Measurements from ENCODE around the gene MRPS9. TPM values are rescaled to one million over a fixed set of nuclear protein-coding genes. Genes with fewer than 3 reads are reported as not detected.

Gene MRPS9
- total RNA-seq, 4 donors from 2014 or later: 12.3 to 24.4 (median 20.6) TPM

DNA sequence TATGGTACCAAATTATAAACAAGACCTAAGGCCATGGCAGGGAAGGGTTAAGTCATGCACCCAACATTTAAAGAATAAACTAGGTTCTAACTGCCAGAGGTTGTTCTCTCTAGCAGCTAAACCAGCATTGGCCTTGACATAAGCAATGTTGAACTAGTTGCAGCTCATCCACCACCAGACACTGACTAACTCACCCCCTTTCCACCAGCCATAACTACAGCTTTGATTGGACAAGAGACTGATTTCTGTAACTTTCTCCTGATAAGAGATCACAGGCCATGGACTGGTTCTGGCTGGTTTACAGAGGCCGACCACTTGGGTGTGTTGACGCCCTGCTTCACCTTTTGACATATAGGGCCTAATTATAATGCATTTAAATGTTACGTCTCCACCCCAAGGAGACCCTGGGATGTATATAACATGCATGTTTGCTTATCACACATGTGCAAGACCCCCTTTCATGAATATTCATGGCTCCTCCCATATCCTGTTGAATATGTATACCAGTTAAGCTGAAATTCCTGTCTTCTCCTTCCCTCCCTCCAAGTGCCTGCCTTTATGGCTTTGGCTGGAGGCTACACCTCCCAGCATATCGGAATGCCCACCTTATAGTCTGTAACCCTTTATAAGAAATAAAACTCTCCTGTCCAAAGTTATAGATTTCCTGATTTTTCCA, 75.9 kb downstream of the MRPS9 start:
- Histone ChIP-seq H3K9me3 (no peaks in the 10 kb centered on the region), H3K27ac (no peak overlapping the region), H3K27me3 (no peaks in the 10 kb centered on the region), H3K4me3 (no peak overlapping the region), H3K36me3 (no peaks in the 10 kb centered on the region), H3K4me1 (no peaks in the 10 kb centered on the region)
- TF ChIP-seq POLR2A (IDR thresholded peaks at IDR 0.05): no peak
- TF ChIP-seq, protein P1, sequence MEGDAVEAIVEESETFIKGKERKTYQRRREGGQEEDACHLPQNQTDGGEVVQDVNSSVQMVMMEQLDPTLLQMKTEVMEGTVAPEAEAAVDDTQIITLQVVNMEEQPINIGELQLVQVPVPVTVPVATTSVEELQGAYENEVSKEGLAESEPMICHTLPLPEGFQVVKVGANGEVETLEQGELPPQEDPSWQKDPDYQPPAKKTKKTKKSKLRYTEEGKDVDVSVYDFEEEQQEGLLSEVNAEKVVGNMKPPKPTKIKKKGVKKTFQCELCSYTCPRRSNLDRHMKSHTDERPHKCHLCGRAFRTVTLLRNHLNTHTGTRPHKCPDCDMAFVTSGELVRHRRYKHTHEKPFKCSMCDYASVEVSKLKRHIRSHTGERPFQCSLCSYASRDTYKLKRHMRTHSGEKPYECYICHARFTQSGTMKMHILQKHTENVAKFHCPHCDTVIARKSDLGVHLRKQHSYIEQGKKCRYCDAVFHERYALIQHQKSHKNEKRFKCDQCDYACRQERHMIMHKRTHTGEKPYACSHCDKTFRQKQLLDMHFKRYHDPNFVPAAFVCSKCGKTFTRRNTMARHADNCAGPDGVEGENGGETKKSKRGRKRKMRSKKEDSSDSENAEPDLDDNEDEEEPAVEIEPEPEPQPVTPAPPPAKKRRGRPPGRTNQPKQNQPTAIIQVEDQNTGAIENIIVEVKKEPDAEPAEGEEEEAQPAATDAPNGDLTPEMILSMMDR (IDR thresholded peaks at IDR 0.05): no peak
- intact Hi-C loops (cut with DNase I; ENCODE audit: low total_unique reads): loop anchor here (10.0 kb wide), 1 partner anchor 121 kb away; no protein-coding TSS in a partner anchor
- DNase-seq: no peak

DNA sequence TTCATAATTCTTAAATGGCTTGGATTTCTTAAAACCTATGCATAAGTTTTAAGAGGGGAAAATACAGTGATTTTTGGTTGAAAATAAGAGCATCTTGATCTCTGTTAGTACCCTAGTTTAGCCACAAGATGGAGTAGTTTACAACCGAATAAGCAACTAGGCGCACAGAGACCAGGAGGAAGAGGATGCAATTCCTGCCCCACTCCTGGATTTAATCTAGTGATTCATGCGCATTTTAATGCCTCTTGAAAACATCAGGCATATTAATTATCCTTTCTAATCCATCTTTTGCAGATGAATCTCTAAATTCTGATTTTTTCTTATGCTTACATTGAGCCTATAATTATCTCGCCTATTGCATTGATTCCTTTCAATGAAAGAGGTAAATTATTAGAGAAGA, 76.7 kb downstream of the MRPS9 start:
- DNase-seq: no peak
- Histone ChIP-seq H3K9me3 (no peaks in the 10 kb centered on the region), H3K27ac (no peak overlapping the region), H3K4me3 (no peak overlapping the region), H3K36me3 (no peaks in the 10 kb centered on the region), H3K27me3 (no peaks in the 10 kb centered on the region), H3K4me1 (no peaks in the 10 kb centered on the region)
- TF ChIP-seq, protein P1 (IDR thresholded peaks at IDR 0.05): peak; percentile 52 to 66 (median 53)
- no peak for TF ChIP-seq POLR2A (IDR thresholded peaks at IDR 0.05)
- intact Hi-C loops (cut with DNase I; ENCODE audit: low total_unique reads): loop anchor here (10.0 kb wide), 1 partner anchor 120 kb away; no protein-coding TSS in a partner anchor

DNA sequence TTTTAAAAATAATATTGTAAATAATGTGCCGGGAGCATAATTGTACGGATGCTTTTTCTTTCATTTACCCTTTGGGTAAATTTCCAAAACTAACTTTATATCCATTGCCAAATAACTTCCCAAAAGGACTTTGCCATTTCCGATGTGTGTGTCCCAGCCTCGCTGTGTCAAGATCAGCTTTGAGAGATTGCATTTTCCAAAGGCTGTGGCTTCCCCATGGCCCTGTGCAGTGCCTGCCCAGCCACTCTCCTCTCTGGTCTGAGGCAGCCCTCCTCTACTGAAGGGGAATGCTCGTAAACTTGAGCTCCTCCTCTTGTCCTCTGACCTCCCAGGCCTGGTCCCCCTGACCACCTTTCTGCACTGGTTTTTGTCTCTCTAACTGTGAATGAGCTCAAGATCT, 78.5 kb downstream of the MRPS9 start:
- Histone ChIP-seq H3K27me3 (no peaks in the 10 kb centered on the region), H3K9me3 (no peaks in the 10 kb centered on the region), H3K36me3 (no peaks in the 10 kb centered on the region), H3K4me1 (no peaks in the 10 kb centered on the region), H3K4me3 (no peak overlapping the region), H3K27ac (no peak overlapping the region)
- intact Hi-C loops (cut with DNase I; ENCODE audit: low total_unique reads): loop anchor here (10.0 kb wide), 1 partner anchor 118 kb away; no protein-coding TSS in a partner anchor
- DNase-seq: no peak
- TF ChIP-seq POLR2A (IDR thresholded peaks at IDR 0.05): no peak
- TF ChIP-seq, protein P1 (IDR thresholded peaks at IDR 0.05): no peak

DNA sequence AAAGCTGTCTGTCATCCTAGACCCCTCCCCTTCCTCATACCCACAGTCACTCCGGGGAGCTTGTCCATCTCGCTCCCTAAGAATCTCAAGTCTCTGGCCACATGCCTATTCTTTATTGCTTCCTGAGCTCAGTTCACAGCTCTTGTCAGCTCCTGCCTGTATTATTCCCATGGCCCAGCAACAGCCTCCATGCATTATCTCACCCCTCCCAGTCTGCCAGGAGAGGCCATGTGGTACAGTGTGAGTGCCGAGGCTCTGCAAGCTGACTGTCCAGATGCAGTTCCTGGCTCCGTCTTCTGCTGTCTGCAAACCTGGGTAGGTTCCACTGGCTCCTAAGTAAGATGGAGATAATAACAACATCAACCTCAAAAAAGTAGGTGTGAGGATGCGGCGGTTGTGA, 79.7 kb downstream of the MRPS9 start:
- H3K27ac ChIP-seq: no peak overlapping the region
- no peak for TF ChIP-seq POLR2A (IDR thresholded peaks at IDR 0.05)
- TF ChIP-seq, protein P1 (IDR thresholded peaks at IDR 0.05): no peak
- H3K27me3 ChIP-seq: no peaks in the 10 kb centered on the region
- H3K4me3 ChIP-seq: no peak overlapping the region
- H3K4me1 ChIP-seq: no peaks in the 10 kb centered on the region
- intact Hi-C loops (cut with DNase I; ENCODE audit: low total_unique reads): loop anchor here (10.0 kb wide), 1 partner anchor 117 kb away; no protein-coding TSS in a partner anchor
- no peaks in the 10 kb centered on the region for H3K9me3 ChIP-seq
- no peak for DNase-seq
- H3K36me3 ChIP-seq: no peaks in the 10 kb centered on the region

DNA sequence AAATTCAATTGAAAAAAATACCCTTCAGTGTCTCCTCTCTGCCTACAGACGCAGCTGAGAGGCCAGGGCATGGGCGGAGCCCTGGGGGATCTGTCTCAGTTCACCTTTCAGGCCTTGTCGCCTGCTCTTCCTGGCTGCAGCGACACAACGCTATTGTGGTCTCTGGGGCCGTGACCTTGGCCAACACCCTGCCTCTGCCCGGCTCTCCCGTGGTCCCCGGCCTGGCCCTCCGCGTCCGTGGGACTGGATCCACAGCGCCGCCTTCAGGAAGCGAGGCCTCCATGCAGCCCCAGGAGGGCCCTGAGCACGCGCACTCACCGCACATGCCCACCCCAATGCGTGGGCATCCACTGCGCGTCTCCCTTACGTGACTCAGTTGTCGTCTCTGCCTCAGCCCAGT, 81.1 kb downstream of the MRPS9 start:
- Histone ChIP-seq H3K4me1 (no peaks in the 10 kb centered on the region), H3K27me3 (no peaks in the 10 kb centered on the region), H3K9me3 (no peaks in the 10 kb centered on the region), H3K36me3 (no peaks in the 10 kb centered on the region), H3K4me3 (no peak overlapping the region), H3K27ac (no peak overlapping the region)
- TF ChIP-seq, protein P1 (IDR thresholded peaks at IDR 0.05): no peak
- TF ChIP-seq POLR2A (IDR thresholded peaks at IDR 0.05): no peak
- DNase-seq: no peak
- intact Hi-C loops (cut with DNase I; ENCODE audit: low total_unique reads): loop anchor here (10.0 kb wide), 1 partner anchor 116 kb away; no protein-coding TSS in a partner anchor
